CD4-positive, alpha-beta memory T cell (primary cell): ENCODE measurements around the gene FAM184A. TPM values are rescaled to one million over a fixed set of nuclear protein-coding genes. Genes with fewer than 3 reads are reported as not detected.

Source experiments
- CTCF ChIA-PET: fragments of 350-600 bp; sonication (Branson Sonifier 250); formaldehyde crosslinking; loops from one replicate; lab custom pipeline; 2021; ENCODE audit warnings: inconsistent platforms; ENCODE audit not compliant: partially characterized antibody; lab: Charles Lee
- POLR2A ChIA-PET: fragments of 350-600 bp; sonication (Branson Sonifier 250); formaldehyde crosslinking; loops from one replicate; lab custom pipeline; 2021; ENCODE audit not compliant: partially characterized antibody; lab: Charles Lee
- DNase-seq, 5 donors: peaks; one replicate each; pipeline versions ENCODE4 v3.0.0 to v3.0.0-alpha.2; 2020 to 2022; ENCODE audit warnings: mixed read lengths in 1 of 5
- H3K27ac ChIP-seq: one replicate; pipeline ENCODE4 v1.7.0; 2013; ENCODE audit warnings: low read depth, low read length
- H3K27me3 ChIP-seq: 2 replicates; pipeline ENCODE4 v1.7.0; 2013; ENCODE audit warnings: mild to moderate bottlenecking, low read length, moderate library complexity; ENCODE audit not compliant: insufficient read depth
- H3K36me3 ChIP-seq: 2 replicates; pipeline ENCODE4 v1.7.0; 2013; ENCODE audit warnings: mild to moderate bottlenecking, low read length, moderate library complexity; ENCODE audit not compliant: insufficient read depth
- H3K4me1 ChIP-seq: 2 replicates; pipeline ENCODE4 v1.7.0; 2013; ENCODE audit warnings: mild to moderate bottlenecking, low read length, moderate library complexity; ENCODE audit not compliant: insufficient read depth
- H3K4me3 ChIP-seq, 2 donors: one replicate each; pipeline ENCODE4 v1.7.0; 2013; ENCODE audit warnings: low read length in 2 of 2, mild to moderate bottlenecking in 1 of 2
- H3K9me3 ChIP-seq, 2 donors: one replicate each; pipeline ENCODE4 v1.7.0; 2013; ENCODE audit warnings: low read length in 2 of 2, control low read depth in 1 of 2; ENCODE audit not compliant: control insufficient read depth in 1 of 2
- H3K27ac Mint-ChIP-seq, 7 donors: one replicate each; pipeline ENCODE4 v1.8.0; 2020 to 2021; ENCODE audit warnings: mixed read lengths in 7 of 7, mild to moderate bottlenecking in 6 of 7, inconsistent platforms in 3 of 7, moderate library complexity in 3 of 7
- H3K27me3 Mint-ChIP-seq, 2 donors: one replicate each; pipeline ENCODE4 v1.8.0; 2020 to 2021; ENCODE audit warnings: mixed read lengths in 2 of 2
- H3K36me3 Mint-ChIP-seq, 2 donors: one replicate each; pipeline ENCODE4 v1.8.0; 2020 to 2021; ENCODE audit warnings: mixed read lengths in 2 of 2, inconsistent platforms in 1 of 2, mild to moderate bottlenecking in 1 of 2
- H3K4me1 Mint-ChIP-seq, 4 donors: one replicate each; pipeline ENCODE4 v1.8.0; 2020 to 2021; ENCODE audit warnings: mixed read lengths in 4 of 4, mild to moderate bottlenecking in 1 of 4
- H3K4me3 Mint-ChIP-seq, 8 donors: one replicate each; pipeline ENCODE4 v1.8.0; 2020 to 2021; ENCODE audit warnings: mixed read lengths in 8 of 8, mild to moderate bottlenecking in 7 of 8, moderate library complexity in 6 of 8, inconsistent platforms in 3 of 8
- H3K9me3 Mint-ChIP-seq, 8 donors: one replicate each; pipeline ENCODE4 v1.8.0; 2020 to 2021; ENCODE audit warnings: mixed read lengths in 8 of 8, mild to moderate bottlenecking in 5 of 8, inconsistent platforms in 3 of 8, moderate library complexity in 1 of 8
- intact Hi-C: fragments of 100-400 bp; cut with micrococcal nuclease; formaldehyde crosslinking; loops from one replicate; pipeline ENCODE4 v1.15.1; 2023
- polyA plus RNA-seq, 2 donors: library from polyadenylated mRNA; unstranded; fragments of 300-500 nt; fragmentation: Illumina TruSeq; gene quantifications; one replicate each; pipeline ENCODE4 v1.2.3, GENCODE V29; 2021
- total RNA-seq, 2 experiments: library from RNA; stranded (reverse); gene quantifications; one replicate each; pipeline ENCODE4 v1.2.3, GENCODE V29; 2021

Gene FAM184A
- total RNA-seq, result 1 to 10 TPM; 5.6 to 6.1 TPM
- polyA plus RNA-seq, result 1 to 10 TPM in 1 of 2 donors, under 1 TPM in 1; 0.54 to 1.5 TPM

- DNase-seq, result peak; percentile 81 to 84 (median 82)
- Histone ChIP-seq H3K9me3 (no peaks in the 10 kb centered on the region), H3K36me3 (no peaks in the 10 kb centered on the region), H3K4me3 (peak within 1 kb of the TSS; percentile 68 to 80), H3K27me3 (no peaks in the 10 kb centered on the region), H3K27ac (peak within 1 kb of the TSS; percentile 38), H3K4me1 (peaks cover 35% of the 10 kb centered on the region)
- intact Hi-C loops, result loop anchor here (1.0 to 10.0 kb wide), 8 partner anchors 32 to 1531 kb away; partner anchors contain the start of genes ASF1A, CEP85L and NUS1
- Mint-ChIP-seq H3K27me3 (no peaks in the 10 kb centered on the region), H3K4me3 (peak within 1 kb of the TSS; percentile 90 to 98 (median 96)), H3K36me3 (peaks cover 7 to 12% of the 10 kb centered on the region in 2 donors), H3K4me1 (peaks cover 30 to 39% (median 33%) of the 10 kb centered on the region in 4 donors), H3K9me3 (peaks cover 0 to 14% (median 10%) of the 10 kb centered on the region in 8 donors), H3K27ac (peak within 1 kb of the TSS; percentile 90 to 98 (median 95))
- ChIA-PET CTCF (interaction anchor here (0.7 to 1.8 kb wide), 11 partner anchors 11 to 514 kb away, joined by 3 to 15 read pairs (median 5); no protein-coding TSS in a partner anchor), POLR2A (interaction anchor here (0.6 to 2.4 kb wide), 10 partner anchors 26 to 369 kb away, joined by 3 to 18 read pairs (median 4); partner anchors contain the start of genes ASF1A and MCM9)
These were observed at the start of gene FAM184A for GRCh38 chr6:119078376-119079282. Gene FAM184A (minus strand): TSS chr6:119078664. CDS start chr6:119078299, 365 bp downstream.

- POLR2A ChIA-PET, result no interaction called here
These were observed 49.2 kb upstream of the FAM184A start for GRCh38 chr6:119127627-119128026.

DNA sequence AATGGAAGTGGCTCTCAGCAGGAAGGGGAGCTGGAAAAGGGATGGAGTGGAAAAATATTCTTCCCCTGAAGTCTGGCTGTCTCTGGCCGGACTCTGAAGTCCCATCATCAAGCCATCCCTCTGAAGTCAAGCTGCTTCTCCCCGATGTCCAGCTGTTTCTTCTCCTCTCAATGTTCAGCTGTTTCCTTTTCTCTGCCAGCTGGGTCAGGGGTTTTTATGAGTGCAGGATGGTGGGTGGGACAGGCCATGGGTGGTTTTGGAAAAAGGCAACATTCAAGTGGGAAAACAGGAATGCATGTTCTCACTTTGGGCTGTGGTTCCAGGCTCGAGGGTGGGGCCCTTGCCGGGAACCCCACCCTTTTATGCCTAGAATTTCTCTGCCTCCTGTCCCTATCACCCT is 48.4 kb upstream of the FAM184A start:
- CTCF ChIA-PET, result interaction anchor here (0.8 to 4.3 kb wide), 3 partner anchors 13 to 163 kb away, joined by 3 to 29 read pairs (median 5); no protein-coding TSS in a partner anchor

More at GRCh38 chr6:119127627-119128026, 49.2 kb upstream of the FAM184A start:
- no peak overlapping the region for H3K27ac ChIP-seq
- Mint-ChIP-seq H3K27me3 (no peaks in the 10 kb centered on the region), H3K4me1 (peaks cover 0 to 3% (median 2%) of the 10 kb centered on the region in 4 donors), H3K36me3 (no peaks in the 10 kb centered on the region), H3K4me3 (no peak overlapping the region), H3K27ac (no peak overlapping the region), H3K9me3 (no peaks in the 10 kb centered on the region)
- H3K36me3 ChIP-seq, result no peaks in the 10 kb centered on the region
- no peak overlapping the region for H3K4me3 ChIP-seq
- intact Hi-C loops, result loop anchor here (5.0 kb wide), 1 partner anchor 220 kb away; the partner anchor contains the start of gene MAN1A1
- no peaks in the 10 kb centered on the region for H3K27me3 ChIP-seq
- H3K9me3 ChIP-seq, result no peaks in the 10 kb centered on the region
- no peak for DNase-seq
- H3K4me1 ChIP-seq, result peaks cover 4% of the 10 kb centered on the region
- CTCF ChIA-PET, result interaction anchor here (4.3 kb wide), 1 partner anchor 17 kb away, joined by 29 read pairs; no protein-coding TSS in a partner anchor

GRCh38 chr6:119126140-119126539 is 47.7 kb upstream of the FAM184A start:
- Mint-ChIP-seq H3K9me3 (no peaks in the 10 kb centered on the region), H3K4me1 (peaks cover 0 to 3% (median 2%) of the 10 kb centered on the region in 4 donors)
- CTCF ChIA-PET, result interaction anchor here (0.8 to 4.3 kb wide), 3 partner anchors 14 to 162 kb away, joined by 3 to 29 read pairs (median 5); no protein-coding TSS in a partner anchor

More for the DNA sequence above, 48.4 kb upstream of the FAM184A start:
- Histone ChIP-seq H3K27ac (no peak overlapping the region), H3K36me3 (no peaks in the 10 kb centered on the region), H3K4me1 (peaks cover 4% of the 10 kb centered on the region), H3K4me3 (no peak overlapping the region), H3K27me3 (no peaks in the 10 kb centered on the region), H3K9me3 (no peaks in the 10 kb centered on the region)
- peaks cover 0 to 3% (median 2%) of the 10 kb centered on the region in 4 donors for H3K4me1 Mint-ChIP-seq
- intact Hi-C loops, result loop anchor here (5.0 kb wide), 1 partner anchor 220 kb away; the partner anchor contains the start of gene MAN1A1
- H3K4me3 Mint-ChIP-seq, result no peak overlapping the region
- H3K27ac Mint-ChIP-seq, result no peak overlapping the region
- no peaks in the 10 kb centered on the region for H3K27me3 Mint-ChIP-seq
- POLR2A ChIA-PET, result no interaction called here
- H3K36me3 Mint-ChIP-seq, result no peaks in the 10 kb centered on the region
- DNase-seq, result no peak
- H3K9me3 Mint-ChIP-seq, result no peaks in the 10 kb centered on the region

DNA sequence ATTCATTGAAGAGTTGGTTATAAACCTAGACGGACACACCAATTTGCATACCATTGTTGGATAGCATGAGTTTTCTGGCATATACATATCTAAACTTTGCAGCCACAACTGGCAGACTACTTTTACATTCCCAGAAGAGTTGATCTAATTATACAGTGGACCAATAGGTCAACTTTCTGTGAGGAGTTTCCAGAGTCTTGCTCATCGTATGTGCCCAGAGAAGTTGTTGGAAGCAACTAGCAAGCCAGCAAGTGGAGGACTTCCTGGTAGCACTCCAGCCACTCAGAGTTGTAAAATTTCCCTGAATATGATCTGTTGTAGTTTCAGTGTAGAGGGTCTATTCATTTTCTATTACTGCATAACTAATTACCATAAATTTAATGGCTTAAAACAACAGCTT is 47.1 kb upstream of the FAM184A start:
- peaks cover 0 to 3% (median 2%) of the 10 kb centered on the region in 4 donors for H3K4me1 Mint-ChIP-seq
- peaks cover 4% of the 10 kb centered on the region for H3K4me1 ChIP-seq
- no peaks in the 10 kb centered on the region for H3K27me3 Mint-ChIP-seq
- no peak overlapping the region for H3K27ac Mint-ChIP-seq
- H3K4me3 ChIP-seq, result no peak overlapping the region
- H3K9me3 Mint-ChIP-seq, result no peaks in the 10 kb centered on the region
- no peaks in the 10 kb centered on the region for H3K27me3 ChIP-seq
- no peaks in the 10 kb centered on the region for H3K36me3 Mint-ChIP-seq
- no peak overlapping the region for H3K4me3 Mint-ChIP-seq
- CTCF ChIA-PET, result interaction anchor here (0.9 to 4.3 kb wide), 4 partner anchors 10 to 162 kb away, joined by 3 to 29 read pairs (median 5); no protein-coding TSS in a partner anchor
- no peak for DNase-seq
- no peaks in the 10 kb centered on the region for H3K9me3 ChIP-seq
- no peaks in the 10 kb centered on the region for H3K36me3 ChIP-seq
- POLR2A ChIA-PET, result no interaction called here
- H3K27ac ChIP-seq, result no peak overlapping the region
- intact Hi-C loops, result loop anchor here (5.0 kb wide), 1 partner anchor 222 kb away; the partner anchor contains the start of gene MAN1A1

More at GRCh38 chr6:119126140-119126539, 47.7 kb upstream of the FAM184A start:
- Histone ChIP-seq H3K4me3 (no peak overlapping the region), H3K9me3 (no peaks in the 10 kb centered on the region), H3K27me3 (no peaks in the 10 kb centered on the region), H3K27ac (no peak overlapping the region), H3K4me1 (peaks cover 4% of the 10 kb centered on the region), H3K36me3 (no peaks in the 10 kb centered on the region)
- no peaks in the 10 kb centered on the region for H3K36me3 Mint-ChIP-seq
- no peak overlapping the region for H3K4me3 Mint-ChIP-seq
- H3K27ac Mint-ChIP-seq, result no peak overlapping the region
- POLR2A ChIA-PET, result no interaction called here
- no peak for DNase-seq
- H3K27me3 Mint-ChIP-seq, result no peaks in the 10 kb centered on the region
- intact Hi-C loops, result loop anchor here (5.0 kb wide), 1 partner anchor 221 kb away; the partner anchor contains the start of gene MAN1A1

DNA sequence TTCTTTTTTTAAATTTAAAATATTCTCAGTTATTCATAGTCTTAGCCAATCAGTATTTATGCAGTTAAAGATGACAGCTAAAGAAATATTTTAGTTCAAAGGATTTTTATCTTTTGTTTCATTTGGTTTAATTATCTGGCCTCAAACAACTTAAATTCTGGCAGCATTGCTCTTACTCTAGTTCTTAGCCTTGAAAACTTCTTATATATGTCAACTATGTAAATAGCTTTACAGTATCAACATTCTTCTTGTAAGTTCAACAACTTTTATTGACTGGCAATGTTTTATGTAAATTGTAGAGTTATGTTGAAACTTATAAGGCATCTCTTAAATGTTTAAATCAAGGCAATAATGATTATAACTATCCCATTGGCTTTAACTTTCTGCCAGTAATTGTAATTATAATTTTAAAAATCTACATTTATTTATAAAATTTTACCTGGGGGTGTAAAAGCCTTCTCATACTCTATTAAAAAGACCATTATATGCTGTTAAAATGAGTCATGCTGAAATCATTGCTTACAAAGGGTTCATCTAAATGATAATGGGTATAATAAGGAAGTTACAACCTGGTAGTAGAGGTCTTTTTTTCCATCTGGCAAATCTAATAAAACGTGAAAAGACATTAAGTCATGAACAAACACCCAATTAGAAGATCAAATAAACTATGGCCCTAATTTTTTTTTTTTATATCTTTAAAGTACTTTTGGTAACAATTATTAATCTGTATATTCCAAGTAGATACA is 45.8 kb upstream of the FAM184A start:
- Histone ChIP-seq H3K4me1 (peaks cover 3% of the 10 kb centered on the region), H3K27me3 (no peaks in the 10 kb centered on the region), H3K36me3 (no peaks in the 10 kb centered on the region), H3K27ac (no peak overlapping the region), H3K9me3 (no peaks in the 10 kb centered on the region), H3K4me3 (no peak overlapping the region)
- Mint-ChIP-seq H3K4me3 (no peak overlapping the region), H3K36me3 (no peaks in the 10 kb centered on the region), H3K4me1 (peaks cover 0 to 2% (median under 1%) of the 10 kb centered on the region in 4 donors), H3K27me3 (no peaks in the 10 kb centered on the region), H3K27ac (no peak overlapping the region), H3K9me3 (no peaks in the 10 kb centered on the region)
- POLR2A ChIA-PET, result no interaction called here
- CTCF ChIA-PET, result interaction anchor here (0.9 to 4.3 kb wide), 4 partner anchors 9 to 24 kb away, joined by 3 to 29 read pairs (median 4); no protein-coding TSS in a partner anchor
- intact Hi-C loops, result no loop called here
- DNase-seq, result no peak
